OCI-LY1 (cell line): ENCODE results near the gene TERT.

Source experiments
- CTCF ChIP-seq: fragments of 200-600 bp; sonication (generic), shearing (Covaris generic); IDR thresholded peaks from 2 replicates; pipeline ENCODE4 v1.5.1; 2017; ENCODE audit warnings: mild to moderate bottlenecking, antibody characterized with exemption, low read length, moderate library complexity, mixed read lengths
- EZH2 ChIP-seq: fragments of 200-600 bp; sonication (generic), shearing (Covaris generic); IDR thresholded peaks from 2 replicates; pipeline ENCODE4 v1.8.0; 2017; ENCODE audit warnings: borderline replicate concordance, mixed run types, mild to moderate bottlenecking, antibody characterized with exemption, low read length, moderate library complexity, mixed read lengths

- TF ChIP-seq CTCF (no peak), EZH2 (no peak)
Measured at GRCh38 chr5:1310118-1310517, 15.2 kb upstream of the TERT start.
